ENCODE results near the gene SMIM17. TPM values are rescaled to one million over a fixed set of nuclear protein-coding genes. Genes with fewer than 3 reads are reported as not detected.
A peak's percentile ranks its signal among the peaks of the same experiment; 100 is the strongest.

SMIM17 gene
- polyA plus RNA-seq (2013, experiment 1 of 2; ENCODE audit: insufficient read length), result 0.52 TPM
- polyA plus RNA-seq (2013, experiment 2 of 2; ENCODE audit: insufficient read length), result 0.83 TPM

- no peak for DNase-seq
These were observed at the start of gene SMIM17 for GRCh38 chr19:56642711-56643459. Gene SMIM17 (plus strand): TSS chr19:56643159. CDS start chr19:56645668, 2,509 bp downstream.

GRCh38 chr19:56594446-56594782, 48.5 kb upstream of the SMIM17 start:
- no peak for DNase-seq

- DNase-seq, result peak; percentile 90
These were observed 48.0 kb upstream of the SMIM17 start, which contains the start of gene ZNF71 for GRCh38 chr19:56594783-56595547. Gene ZNF71 (plus strand): TSS chr19:56595302. CDS start chr19:56601559, 6,257 bp downstream.

- DNase-seq, result peak; percentile 4
These were observed 47.4 kb upstream of the SMIM17 start for GRCh38 chr19:56595548-56595899.

- DNase-seq, result no peak
These were observed 46.3 kb upstream of the SMIM17 start for GRCh38 chr19:56596676-56597075.

- DNase-seq, result no peak
These were observed 45.3 kb upstream of the SMIM17 start for GRCh38 chr19:56597696-56598095.

- no peak for DNase-seq
These were observed 41.6 kb upstream of the SMIM17 start for GRCh38 chr19:56601375-56601774.

- no peak for DNase-seq
These were observed 39.1 kb upstream of the SMIM17 start for GRCh38 chr19:56603829-56604228.

- DNase-seq, result no peak
These were observed 34.5 kb upstream of the SMIM17 start for GRCh38 chr19:56608274-56608964.

- DNase-seq, result no peak
These were observed 31.7 kb upstream of the SMIM17 start for GRCh38 chr19:56611288-56611687.

GRCh38 chr19:56612737-56613136, 30.2 kb upstream of the SMIM17 start:
- DNase-seq, result no peak

GRCh38 chr19:56613639-56614038, 29.3 kb upstream of the SMIM17 start:
- no peak for DNase-seq

GRCh38 chr19:56617531-56617930, 25.4 kb upstream of the SMIM17 start:
- no peak for DNase-seq

- DNase-seq, result no peak
These were observed 23.8 kb upstream of the SMIM17 start for GRCh38 chr19:56619121-56619520.

GRCh38 chr19:56622374-56622773, 20.6 kb upstream of the SMIM17 start:
- no peak for DNase-seq

- DNase-seq, result no peak
These were observed 20.0 kb upstream of the SMIM17 start for GRCh38 chr19:56623006-56623405.

- DNase-seq, result no peak
These were observed 17.3 kb upstream of the SMIM17 start for GRCh38 chr19:56625708-56626107.

- DNase-seq, result no peak
These were observed 9.9 kb upstream of the SMIM17 start for GRCh38 chr19:56633021-56633420.

GRCh38 chr19:56637976-56638555, 4.9 kb upstream of the SMIM17 start:
- DNase-seq, result peak; percentile 70

GRCh38 chr19:56639217-56639616, 3.7 kb upstream of the SMIM17 start:
- DNase-seq, result peak; percentile 2

- DNase-seq, result no peak
These were observed 549 bp downstream of the SMIM17 start for GRCh38 chr19:56643460-56643955.

- no peak for DNase-seq
These were observed 11.2 kb downstream of the SMIM17 start for GRCh38 chr19:56654151-56654550.
